IPS DF 19.7 (cell line): Measurements from ENCODE around the gene PTPRM.
"Not testable (repeated sequence)": the region's sequence is repeated elsewhere in the genome, so short reads cannot be mapped to it uniquely, and the experiment has no call there.

Experiments
- DNase-seq: peaks from one replicate; pipeline ENCODE4 v3.0.0-alpha.2; 2013; ENCODE audit warnings: low read depth, low spot score

PTPRM gene

DNA sequence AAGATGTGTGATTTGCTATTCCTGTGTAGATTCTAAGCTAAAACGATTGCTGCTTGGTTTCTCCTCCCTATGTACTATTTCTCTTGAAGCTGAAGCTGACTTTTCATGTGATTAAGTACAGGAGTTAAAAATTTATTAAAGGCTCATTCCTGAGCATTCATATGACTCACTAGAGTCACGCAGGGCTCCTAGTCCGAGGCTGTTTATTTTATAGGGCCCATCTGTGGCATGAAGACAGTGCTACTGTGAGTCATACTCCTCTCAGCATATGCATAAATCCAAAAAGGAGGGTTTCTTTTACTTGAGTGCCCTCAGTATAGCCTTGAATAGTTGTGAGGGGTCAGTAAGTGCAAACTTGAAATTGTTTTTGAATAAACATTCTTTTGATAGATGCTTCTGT lies 378.8 kb downstream of the PTPRM start:
- no peak for DNase-seq

DNA sequence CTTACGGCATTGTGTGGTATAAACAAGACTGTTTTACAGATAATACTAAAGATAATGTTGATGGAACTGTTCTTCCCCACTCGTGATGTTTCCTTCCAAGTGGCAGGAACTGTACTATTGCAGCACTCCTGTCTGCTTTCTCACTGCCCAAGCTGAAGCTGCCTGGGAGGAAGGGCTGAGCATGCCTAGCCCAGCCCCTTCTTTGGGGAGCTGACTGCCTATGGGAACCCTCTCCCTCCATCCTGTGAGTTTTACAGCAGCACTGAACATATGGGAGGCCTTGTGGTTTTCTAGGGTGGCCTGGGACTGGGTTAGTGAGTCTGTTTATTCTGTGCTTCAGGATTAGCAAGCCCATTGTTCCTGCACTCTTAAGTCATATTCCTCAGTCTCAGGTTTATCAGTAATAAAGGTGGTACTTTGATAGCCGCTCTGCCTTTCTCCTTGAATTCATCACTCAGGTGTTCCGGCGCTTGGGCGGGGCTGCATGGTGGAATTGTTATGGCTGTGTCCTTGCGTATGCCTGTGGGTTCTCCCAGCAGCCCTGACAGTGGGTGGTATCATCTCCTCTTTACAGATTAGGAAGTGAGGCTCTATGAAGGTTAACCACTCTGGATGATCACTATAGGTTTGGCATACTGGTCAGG lies 379.7 kb downstream of the PTPRM start:
- peak; percentile 15 for DNase-seq

DNA sequence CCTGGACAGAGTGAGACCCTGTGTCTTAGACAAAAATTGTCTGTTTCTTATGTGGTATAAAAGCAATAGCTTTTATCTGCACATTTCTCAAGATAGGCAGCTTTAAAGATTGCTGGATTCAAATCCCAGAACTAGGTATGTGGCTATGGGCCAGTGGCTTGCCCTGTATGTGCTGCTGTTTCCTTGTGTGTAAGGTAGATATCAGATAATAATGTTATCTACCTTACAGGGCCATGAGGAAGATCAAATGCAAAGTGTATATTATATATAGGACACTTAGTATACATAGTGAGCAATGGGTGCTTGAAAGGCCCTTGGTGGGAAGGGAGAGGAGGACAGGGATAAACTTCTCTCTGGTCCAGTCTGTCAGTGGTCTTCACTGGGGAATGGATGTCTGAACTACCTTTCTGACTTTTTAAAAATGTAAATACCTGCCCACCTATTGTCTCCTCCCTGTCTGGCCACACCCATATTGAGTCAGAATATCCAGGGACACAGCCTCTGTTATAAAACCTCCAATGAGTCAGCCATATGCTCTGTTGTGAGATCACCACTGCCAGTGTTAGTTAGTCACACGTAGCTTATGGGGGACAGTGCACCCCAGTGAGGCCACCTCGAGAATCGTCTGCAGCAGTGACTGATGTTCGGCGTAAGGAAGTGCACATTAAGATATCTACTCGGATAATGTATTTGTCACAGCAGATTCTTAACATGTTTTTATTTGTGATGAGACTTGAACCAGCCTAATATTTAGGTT lies 383.4 kb downstream of the PTPRM start:
- no peak for DNase-seq

DNA sequence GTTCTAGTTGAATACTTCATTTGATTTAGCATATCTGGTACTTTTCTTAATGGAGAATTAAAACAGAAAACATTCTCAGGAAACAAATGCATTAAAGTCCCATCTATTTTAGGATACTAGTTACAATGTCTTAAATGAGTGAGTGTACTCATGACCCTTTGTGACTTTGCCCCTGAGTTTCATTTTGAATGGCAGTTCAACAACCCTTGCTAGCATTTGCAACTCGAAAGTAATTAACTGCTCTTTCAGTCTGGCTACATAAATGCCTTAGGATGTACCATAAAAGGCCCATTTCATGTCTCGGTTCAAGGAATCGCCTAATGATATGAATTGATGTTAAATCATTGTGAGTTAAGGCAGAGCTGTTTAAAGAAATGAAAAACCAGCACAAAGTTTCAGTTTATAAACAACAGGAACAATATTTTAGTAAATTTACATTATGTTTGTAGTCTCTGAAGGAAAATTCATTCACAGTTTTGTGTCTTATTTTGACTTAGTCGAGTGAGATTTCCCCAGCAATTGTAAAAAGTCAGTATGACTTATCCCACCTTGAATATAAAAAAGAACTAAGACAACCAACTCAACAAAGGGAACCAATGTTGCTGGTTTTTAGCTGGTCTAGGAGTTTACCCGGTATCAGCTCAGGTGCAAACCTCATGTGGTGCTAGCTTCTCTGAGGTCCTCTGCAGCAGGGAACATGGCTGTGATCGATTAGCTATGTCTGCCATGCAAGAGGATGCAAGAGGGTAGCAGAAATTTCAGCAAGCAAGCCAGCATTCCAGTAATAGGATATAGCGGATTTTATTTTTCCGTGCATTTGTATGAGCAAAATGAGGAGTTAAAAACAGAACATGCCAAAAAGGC lies 386.2 kb downstream of the PTPRM start:
- DNase-seq: no peak

DNA sequence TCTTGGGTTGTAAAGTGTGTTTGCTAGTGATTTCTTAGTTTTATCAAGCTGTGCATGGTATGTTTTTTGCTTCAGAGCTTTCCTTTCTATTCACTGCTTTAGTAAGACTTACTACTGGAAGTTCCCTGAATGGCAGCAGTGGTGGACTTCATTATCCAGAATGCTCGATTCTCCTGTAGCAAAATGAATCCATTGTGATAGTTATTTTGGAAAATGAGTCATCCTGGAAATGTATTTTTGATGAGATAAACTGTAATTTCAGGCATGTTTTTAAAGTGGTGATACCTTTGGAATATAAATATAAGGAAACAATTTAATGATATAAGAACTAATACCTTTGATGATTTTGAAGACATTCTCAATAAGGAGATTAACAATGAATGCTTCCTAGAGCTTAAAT lies 387.1 kb downstream of the PTPRM start:
- no peak for DNase-seq

DNA sequence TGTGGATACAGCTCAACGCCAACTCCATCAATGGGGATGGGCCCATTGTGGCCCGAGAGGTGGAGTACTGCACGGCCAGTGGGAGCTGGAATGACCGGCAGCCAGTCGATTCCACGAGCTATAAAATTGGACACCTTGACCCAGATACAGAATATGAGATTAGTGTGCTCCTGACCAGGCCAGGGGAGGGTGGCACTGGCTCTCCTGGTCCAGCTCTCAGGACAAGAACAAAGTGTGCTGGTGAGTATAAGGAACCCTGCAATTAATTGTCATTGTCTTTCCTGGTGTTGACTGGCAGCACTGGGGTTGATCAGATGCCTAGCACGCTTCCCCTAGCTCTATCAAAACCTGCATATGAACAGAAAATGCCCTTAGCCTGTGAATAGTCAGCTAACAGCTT lies 388.1 kb downstream of the PTPRM start:
- DNase-seq: no peak

DNA sequence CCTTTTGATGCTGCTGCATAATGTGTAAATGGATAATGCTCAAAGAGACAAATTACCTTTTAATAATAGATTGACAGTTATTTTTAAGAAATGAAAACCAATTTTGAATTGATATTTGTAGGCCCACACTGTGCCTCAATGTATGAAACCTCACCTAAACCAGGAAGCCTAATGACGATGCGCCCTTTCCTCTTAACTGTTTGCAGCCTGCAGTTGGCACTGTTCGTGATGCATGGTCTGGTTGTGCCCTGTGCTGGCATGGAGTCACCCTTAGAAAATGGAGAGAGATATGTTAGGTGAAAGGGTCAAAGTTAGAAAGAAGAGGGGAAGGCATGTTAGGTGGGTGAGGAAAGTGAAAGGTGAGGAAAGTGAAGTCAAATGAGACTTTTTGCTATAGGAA lies 390.2 kb downstream of the PTPRM start:
- DNase-seq: no peak

DNA sequence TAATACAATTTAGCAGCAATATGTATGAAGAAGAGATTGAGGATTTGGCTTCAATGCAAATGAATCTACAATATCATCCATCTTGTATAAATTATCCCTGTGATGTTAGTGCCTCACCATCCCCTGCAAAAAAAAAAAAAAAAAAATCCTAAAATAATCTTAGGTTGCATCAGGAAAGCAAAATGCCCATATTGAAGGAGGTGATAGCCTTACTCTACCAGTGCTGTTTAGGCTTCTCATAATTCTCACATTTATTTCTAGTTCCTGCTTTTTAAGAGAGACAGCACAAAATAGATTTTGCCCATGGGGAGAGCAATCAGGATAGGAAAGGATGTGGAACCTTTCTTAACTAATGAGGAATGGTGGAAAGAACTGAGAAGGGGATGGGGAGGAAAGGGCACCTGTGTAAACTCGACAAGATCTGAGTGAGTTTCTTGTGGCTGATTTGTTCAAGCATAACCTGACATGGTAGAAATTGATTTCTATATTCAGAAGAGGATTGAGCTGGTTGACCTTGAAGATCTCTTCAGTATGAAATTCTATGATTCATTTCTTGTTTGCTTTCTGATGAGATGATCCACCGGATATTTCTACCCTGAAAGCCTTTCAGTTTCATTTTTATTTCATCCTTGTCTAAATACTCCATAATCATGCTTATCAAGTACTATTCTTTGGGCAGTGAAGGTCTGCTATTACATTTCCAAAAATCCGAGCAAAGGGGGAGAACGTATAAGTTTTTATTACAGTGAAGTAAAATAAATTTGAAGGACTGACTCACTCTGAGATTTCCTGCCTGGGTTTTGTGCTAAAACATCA lies 391.2 kb downstream of the PTPRM start:
- no peak for DNase-seq

DNA sequence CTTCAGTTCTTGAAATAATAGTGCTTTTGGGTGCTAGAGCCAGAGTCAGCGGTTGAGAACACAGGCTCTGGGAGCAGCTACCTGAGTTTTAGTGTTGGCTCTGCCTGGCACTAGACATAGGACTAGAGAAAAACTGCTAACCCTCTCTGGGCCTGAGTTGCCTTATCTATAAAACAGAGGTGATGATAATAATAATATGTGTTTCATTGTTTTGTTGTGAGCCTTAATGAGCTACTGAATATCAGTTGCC lies 391.7 kb downstream of the PTPRM start:
- DNase-seq: no peak

DNA sequence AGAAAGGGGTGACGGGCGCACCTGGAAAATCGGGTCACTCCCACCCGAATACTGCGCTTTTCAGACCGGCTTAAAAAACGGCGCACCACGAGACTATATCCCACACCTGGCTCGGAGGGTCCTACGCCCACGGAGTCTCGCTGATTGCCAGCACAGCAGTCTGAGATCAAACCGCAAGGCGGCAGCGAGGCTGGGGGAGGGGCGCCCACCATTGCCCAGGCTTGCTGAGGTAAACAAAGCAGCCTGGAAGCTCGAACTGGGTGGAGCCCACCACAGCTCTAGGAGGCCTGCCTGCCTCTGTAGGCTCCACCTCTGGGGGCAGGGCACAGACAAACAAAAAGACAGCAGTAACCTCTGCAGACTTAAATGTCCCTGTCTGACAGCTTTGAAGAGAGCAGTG lies 399.6 kb downstream of the PTPRM start:
- DNase-seq: not testable (repeated sequence)

DNA sequence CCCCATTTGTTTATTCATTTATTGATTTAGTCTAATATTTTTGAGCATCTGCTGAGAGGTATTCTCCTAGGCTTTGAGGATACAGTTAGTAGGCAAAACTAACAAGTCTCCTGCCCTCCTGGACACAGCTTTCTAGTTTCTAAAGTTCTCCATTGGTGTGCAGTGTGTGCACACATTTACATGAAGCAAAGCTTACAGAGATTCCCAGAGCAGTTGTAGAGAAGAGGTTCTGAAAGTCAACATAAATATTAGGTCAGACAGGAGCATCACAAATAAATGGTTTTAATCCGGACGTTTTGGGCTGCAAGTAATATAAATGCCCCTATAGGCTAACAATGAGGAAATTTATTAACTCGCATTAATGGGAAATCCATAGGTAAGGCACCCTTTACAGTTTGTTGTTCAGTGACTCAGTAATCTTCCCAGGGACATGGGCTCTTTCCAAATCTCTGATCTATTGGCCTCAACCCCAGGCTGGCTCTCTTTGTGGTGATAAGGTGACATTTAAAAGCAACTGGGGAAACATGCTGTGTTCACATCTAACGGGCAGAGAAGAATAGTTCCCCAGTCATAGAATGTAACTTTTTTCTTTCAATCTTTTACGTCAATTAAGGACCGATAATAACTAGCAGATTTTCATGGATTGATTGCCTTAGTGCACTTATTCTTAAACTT lies 407.2 kb downstream of the PTPRM start:
- no peak for DNase-seq

DNA sequence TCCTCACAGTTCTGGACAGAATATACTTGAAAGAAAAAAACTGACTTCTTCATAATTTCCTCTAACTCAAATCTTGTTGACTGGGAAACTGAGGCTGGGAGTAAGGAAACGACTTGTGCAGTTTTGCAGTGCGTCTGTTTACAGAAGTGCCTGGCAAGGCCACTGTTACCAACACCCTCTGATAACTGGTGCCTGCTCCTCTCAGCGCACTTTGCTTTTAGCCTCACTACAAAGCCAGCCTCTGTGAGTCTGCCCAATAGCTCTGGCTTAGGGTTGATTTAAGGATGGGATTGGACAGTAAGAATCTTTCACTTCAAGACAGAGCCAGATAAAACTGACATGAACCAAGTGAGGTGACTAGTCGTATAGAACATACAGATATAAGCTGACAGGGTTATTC lies 410.8 kb downstream of the PTPRM start:
- DNase-seq: no peak

DNA sequence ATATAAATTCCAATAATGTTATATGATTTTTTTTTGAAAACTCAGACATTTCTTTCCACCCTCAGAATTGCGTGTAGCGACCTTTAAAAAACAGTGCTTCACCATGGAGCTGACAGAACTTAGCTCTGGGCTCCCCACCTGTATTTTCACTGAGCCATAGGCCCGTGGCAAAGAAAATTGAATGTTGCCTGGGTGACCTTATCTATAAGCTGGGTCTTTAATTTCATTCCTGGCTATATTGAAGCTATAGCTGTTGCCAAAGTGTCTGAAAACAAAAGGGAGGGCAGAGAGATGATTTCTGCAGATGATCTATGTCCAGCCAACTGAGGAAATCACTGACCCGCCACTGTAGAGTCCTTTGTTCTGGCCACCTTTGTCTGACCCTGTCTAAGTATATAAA lies 411.7 kb downstream of the PTPRM start:
- no peak for DNase-seq

DNA sequence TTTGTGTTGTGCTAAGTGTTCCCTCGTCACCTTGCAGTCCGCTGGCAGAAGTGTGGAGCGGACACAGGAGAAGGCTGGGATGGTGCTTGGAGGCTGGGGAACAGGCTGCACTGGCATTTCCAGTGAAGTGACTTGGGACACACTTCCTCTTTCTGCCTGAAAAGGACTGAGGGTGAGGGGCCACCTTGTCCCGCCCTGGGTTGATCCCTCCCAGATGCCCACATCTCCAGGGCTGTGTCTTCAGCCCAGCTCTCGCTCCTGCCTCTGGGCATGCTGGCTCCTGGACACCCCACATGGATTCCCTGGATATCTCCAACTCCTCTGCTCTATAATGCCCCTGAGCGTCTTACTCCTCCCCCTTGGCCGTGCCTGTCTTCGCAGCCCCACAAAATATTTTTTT lies 412.6 kb downstream of the PTPRM start:
- no peak for DNase-seq

DNA sequence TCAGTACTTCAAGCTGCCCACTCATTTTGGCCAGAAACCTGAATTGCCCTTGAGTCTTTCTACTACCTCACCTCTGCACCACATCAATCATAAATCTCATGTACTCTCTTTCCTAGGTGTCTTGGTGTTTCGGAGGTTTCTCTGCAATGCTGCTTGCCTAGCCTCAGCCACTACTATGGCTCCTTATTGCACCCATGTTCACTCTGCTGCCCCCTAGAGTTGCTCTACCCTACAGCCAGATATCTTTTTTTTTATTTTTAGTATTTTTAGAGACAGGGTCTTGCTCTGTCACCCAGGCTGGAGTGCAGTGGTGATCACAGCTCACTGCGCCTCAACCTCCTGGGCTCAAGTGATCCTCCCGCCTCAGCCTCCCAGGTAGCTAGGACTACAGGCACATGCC lies 413.0 kb downstream of the PTPRM start:
- DNase-seq: peak; percentile 28

DNA sequence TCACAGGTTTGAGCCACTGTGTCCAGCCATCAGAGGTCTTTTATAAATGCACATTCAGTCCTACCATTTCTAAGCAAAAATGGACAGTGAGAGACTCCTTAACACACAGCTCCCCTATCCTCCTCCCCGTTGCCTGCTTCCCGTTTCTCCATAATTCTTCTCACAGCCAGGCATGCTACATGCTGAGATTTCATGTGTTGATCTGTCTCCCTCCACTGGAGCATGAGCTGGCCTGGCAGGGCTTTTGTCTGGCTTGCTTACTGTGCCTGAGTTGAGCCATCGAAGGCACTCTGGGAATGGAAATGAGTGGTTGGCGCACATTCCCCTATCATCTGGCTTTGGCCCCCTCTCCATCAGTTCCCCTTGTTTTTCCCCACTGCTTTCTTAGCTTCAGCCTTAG lies 413.5 kb downstream of the PTPRM start:
- no peak for DNase-seq

DNA sequence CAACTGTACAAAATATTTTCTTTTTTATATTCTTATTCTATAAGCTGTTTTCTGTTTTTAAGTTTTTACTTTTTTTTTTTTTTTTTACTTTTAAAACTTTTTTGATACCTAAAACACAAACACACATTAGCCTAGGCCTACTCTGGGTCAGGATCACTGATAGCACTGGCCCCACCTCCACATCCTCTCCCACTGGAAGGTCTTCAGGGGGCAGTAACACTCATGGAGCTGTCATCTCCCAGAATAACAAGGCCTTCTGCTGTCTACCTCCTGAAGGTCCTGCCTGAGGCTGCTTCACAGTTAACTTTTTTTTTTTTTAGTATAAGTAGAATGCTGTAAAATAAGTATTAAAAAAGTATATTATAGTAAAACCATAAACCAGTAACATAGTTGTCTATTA lies 415.1 kb downstream of the PTPRM start:
- no peak for DNase-seq

DNA sequence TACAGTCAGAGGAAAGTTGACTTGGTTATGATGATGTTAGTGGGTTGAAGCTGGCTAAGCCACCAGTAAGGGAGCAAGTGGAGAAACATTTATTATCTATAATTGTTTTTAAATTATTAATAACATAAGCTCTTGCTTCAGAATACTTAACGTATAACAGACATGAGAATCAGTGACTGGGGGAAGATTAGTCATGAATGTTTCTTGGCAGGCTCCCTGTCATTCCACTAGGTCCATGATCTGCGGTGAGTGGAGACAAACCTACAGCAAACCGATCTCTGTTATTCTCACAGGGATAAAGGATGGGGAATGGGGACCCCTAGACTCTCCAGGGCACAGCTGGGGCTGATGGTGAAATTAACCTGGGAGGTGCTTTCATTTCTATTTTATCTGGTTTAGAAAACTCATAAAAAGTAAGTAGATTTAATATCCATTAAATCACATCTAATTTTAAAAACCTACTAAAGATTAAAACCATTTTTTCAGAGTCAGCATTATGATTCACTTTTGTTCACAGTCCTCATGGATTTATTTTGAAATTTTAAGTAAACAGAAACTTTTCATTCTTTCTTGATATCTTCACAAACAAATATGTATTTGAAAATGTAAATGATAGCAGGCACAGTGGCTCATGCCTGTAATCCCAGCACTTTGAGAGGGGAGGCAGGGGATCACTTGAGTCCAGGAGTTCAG lies 420.3 kb downstream of the PTPRM start:
- no peak for DNase-seq

DNA sequence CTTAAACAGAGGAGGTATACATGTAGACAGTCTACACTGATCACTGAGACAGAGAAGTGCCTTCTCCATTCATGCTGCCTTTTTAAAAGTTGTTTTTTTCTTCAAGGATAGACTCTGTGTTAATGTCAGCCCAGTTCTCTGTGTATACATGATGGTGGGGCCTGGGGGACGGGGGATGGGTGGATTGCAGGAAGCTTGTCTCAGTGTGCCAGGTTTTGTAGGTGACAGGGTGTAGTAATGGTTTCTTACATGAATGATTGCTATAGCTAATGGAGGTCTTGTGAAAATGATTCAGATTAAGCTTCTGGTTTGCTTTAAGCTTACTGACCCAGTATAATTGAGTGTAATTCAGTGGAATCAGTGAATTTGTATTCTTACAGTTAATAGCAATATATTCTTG lies 423.6 kb downstream of the PTPRM start:
- no peak for DNase-seq

DNA sequence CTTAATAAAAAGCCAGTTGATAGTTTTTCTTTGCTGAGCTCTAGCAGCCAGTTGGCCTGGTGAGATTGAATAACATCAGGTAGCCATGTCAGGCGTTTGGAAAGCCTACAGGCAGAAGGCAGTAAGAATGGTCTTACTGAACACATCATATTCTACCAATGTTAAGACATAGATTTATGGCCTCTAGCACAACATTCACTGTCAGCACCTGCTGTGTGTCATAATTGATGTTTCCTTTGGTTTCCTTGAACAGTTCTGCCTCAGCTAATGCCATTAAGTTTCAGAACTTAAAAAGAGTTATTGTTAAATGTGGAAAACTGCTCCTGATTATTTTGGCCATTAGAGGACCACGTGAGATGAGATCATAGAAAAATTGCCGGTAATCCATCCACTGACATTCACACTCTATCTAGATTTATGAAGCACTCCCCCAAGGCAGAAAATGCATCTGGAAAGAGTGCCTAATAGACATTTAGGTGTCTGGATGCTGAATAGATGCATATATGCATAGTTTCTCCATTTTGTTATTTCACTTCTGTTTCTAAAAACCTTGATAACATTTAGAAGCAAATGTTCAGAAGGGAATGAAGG lies 434.7 kb downstream of the PTPRM start:
- no peak for DNase-seq
